Measurements from ENCODE around the gene SPAG16. TPM values are rescaled to one million over a fixed set of nuclear protein-coding genes. Genes with fewer than 3 reads are reported as not detected.

The SPAG16 gene
- total RNA-seq, 1 donor from 2014 or later = 14.4 TPM

- Mint-ChIP-seq H3K4me3 (ENCODE audit: unreplicated experiment) (no peak overlapping the region), H3K27me3 (ENCODE audit: unreplicated experiment) (peaks cover 1% of the 10 kb centered on the region), H3K36me3 (ENCODE audit: low read depth, unreplicated experiment) (no peaks in the 10 kb centered on the region), H3K27ac (ENCODE audit: unreplicated experiment) (no peak overlapping the region), H3K4me1 (ENCODE audit: unreplicated experiment) (no peaks in the 10 kb centered on the region), H3K9me3 (ENCODE audit: unreplicated experiment) (no peaks in the 10 kb centered on the region)
- no peak for DNase-seq (ENCODE audit: low spot score)
- no peak for TF ChIP-seq CTCF (IDR thresholded peaks at IDR 0.05; ENCODE audit: unreplicated experiment)
Observed at GRCh38 chr2:214005337-214005736, 721.1 kb downstream of the SPAG16 start.

DNA sequence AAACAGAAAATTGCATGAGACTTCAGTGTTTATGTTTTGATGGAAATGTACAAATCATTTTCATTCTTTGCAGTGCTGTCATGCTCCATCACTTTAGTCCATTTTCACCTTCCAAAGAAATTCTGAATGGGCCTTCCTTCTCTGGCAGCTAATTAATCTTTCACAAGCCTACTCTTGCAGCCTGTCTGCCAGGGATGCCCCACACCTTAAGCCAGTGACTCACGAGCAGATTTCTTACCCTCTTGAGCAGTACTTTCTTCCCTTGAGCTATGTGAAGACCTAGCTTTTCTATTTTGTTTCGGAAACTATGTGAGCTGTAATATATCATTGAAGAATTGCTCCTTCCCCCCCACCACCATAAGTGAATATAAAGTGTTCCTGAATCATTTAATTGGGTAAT, 722.3 kb downstream of the SPAG16 start:
- no peak overlapping the region for H3K27ac Mint-ChIP-seq (ENCODE audit: unreplicated experiment)
- no peaks in the 10 kb centered on the region for H3K9me3 Mint-ChIP-seq (ENCODE audit: unreplicated experiment)
- peaks cover 1% of the 10 kb centered on the region for H3K27me3 Mint-ChIP-seq (ENCODE audit: unreplicated experiment)
- H3K4me1 Mint-ChIP-seq (ENCODE audit: unreplicated experiment) = no peaks in the 10 kb centered on the region
- DNase-seq (ENCODE audit: low spot score) = no peak
- no peaks in the 10 kb centered on the region for H3K36me3 Mint-ChIP-seq (ENCODE audit: low read depth, unreplicated experiment)
- no peak overlapping the region for H3K4me3 Mint-ChIP-seq (ENCODE audit: unreplicated experiment)
- no peak for TF ChIP-seq CTCF (IDR thresholded peaks at IDR 0.05; ENCODE audit: unreplicated experiment)

DNA sequence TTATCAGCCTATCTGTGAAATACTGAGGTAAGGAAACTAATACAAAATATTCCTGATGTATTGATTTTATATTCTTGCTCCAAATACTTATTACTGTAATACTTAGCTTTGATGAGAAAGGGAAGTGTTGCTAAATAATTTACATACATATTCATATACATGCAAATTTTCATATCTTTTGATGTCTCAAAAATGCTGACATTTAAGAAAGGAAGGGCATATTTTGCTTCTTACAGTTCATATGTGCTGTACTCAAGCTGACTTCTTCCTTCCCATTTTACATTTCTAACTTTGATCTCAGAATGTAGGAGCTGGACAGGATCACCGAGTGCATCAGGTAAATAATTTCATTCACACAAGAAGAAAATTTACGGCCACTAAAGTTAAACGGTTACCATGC, 727.4 kb downstream of the SPAG16 start:
- Mint-ChIP-seq H3K27me3 (ENCODE audit: unreplicated experiment) (peaks cover 1% of the 10 kb centered on the region), H3K36me3 (ENCODE audit: low read depth, unreplicated experiment) (no peaks in the 10 kb centered on the region), H3K9me3 (ENCODE audit: unreplicated experiment) (no peaks in the 10 kb centered on the region), H3K27ac (ENCODE audit: unreplicated experiment) (no peak overlapping the region), H3K4me3 (ENCODE audit: unreplicated experiment) (no peak overlapping the region), H3K4me1 (ENCODE audit: unreplicated experiment) (no peaks in the 10 kb centered on the region)
- no peak for DNase-seq (ENCODE audit: low spot score)
- no peak for TF ChIP-seq CTCF (IDR thresholded peaks at IDR 0.05; ENCODE audit: unreplicated experiment)

- Mint-ChIP-seq H3K4me3 (ENCODE audit: unreplicated experiment) (no peak overlapping the region), H3K27me3 (ENCODE audit: unreplicated experiment) (no peaks in the 10 kb centered on the region)
- no peak for TF ChIP-seq CTCF (IDR thresholded peaks at IDR 0.05; ENCODE audit: unreplicated experiment)
Observed at GRCh38 chr2:214014551-214015220, 730.4 kb downstream of the SPAG16 start.

DNA sequence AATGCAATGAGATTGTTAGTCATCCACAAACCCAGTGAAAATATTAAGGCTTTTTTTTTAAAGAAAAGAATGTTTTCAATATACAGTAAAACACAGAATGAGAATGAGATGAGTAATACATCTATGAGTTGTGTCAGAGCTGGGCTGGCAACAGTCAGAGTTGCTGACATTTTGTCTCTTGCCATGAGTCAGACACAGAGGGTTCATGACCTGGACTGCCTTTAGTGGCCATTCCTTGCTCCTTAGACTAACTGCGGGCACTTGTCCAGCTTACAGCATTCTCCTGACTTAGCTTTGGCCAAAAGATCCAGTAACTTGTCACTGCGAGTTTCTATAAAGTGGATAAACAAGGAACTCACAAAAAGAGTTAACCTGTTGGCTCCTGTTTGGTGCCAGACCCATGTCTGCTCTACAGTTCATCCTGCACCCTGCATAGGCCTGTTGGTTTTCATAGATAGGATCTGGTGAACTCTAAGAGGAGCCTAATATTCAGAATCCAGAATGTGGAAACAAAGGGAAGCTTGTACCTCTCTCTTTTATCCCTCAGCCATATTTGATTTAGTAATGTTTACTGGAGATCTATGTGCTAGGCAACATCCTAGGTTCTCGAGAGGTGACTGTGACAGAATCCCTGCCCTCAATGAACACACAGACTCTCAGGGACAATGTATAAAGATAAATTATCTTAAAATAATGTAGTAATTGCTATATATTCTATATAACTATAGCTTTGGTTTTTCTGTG, 735.1 kb downstream of the SPAG16 start:
- H3K4me3 Mint-ChIP-seq (ENCODE audit: unreplicated experiment) = no peak overlapping the region
- no peaks in the 10 kb centered on the region for H3K27me3 Mint-ChIP-seq (ENCODE audit: unreplicated experiment)
- no peaks in the 10 kb centered on the region for H3K9me3 Mint-ChIP-seq (ENCODE audit: unreplicated experiment)
- no peak overlapping the region for H3K27ac Mint-ChIP-seq (ENCODE audit: unreplicated experiment)
- no peak for TF ChIP-seq CTCF (IDR thresholded peaks at IDR 0.05; ENCODE audit: unreplicated experiment)
- DNase-seq (ENCODE audit: low spot score) = no peak
- no peaks in the 10 kb centered on the region for H3K4me1 Mint-ChIP-seq (ENCODE audit: unreplicated experiment)
- no peaks in the 10 kb centered on the region for H3K36me3 Mint-ChIP-seq (ENCODE audit: low read depth, unreplicated experiment)

More at GRCh38 chr2:214014551-214015220, 730.4 kb downstream of the SPAG16 start:
- Mint-ChIP-seq H3K27ac (ENCODE audit: unreplicated experiment) (no peak overlapping the region), H3K36me3 (ENCODE audit: low read depth, unreplicated experiment) (no peaks in the 10 kb centered on the region), H3K4me1 (ENCODE audit: unreplicated experiment) (no peaks in the 10 kb centered on the region), H3K9me3 (ENCODE audit: unreplicated experiment) (no peaks in the 10 kb centered on the region)
- no peak for DNase-seq (ENCODE audit: low spot score)

All from endothelial cell (in vitro differentiated cells).